ENCODE measurements around the gene EXTL2.

EXTL2 gene

GRCh38 chr1:100896481-100896982 is 1.9 kb upstream of the EXTL2 start (continued):
- TF ChIP-seq SP2 (tag by site-specific recombination; IDR thresholded peaks at IDR 0.05) (peak; percentile 52), ZNF626 (tag by site-specific recombination; IDR thresholded peaks at IDR 0.05) (no peak), SCRT2 (tag by site-specific recombination; IDR thresholded peaks at IDR 0.05) (peak; percentile 82), ZNF658 (tag by site-specific recombination; IDR thresholded peaks at IDR 0.05) (no peak), SETDB1 (IDR thresholded peaks at IDR 0.05; ENCODE audit: insufficient read length, low read length) (no peak), YY2 (tag by site-specific recombination; IDR thresholded peaks at IDR 0.05) (no peak), ZNF561 (tag by site-specific recombination; IDR thresholded peaks at IDR 0.05; ENCODE audit: borderline replicate concordance) (no peak), ZNF223 (tag by site-specific recombination; IDR thresholded peaks at IDR 0.05) (no peak), ZNF26 (tag by site-specific recombination; IDR thresholded peaks at IDR 0.05) (no peak), ZNF140 (tag by site-specific recombination; IDR thresholded peaks at IDR 0.05) (no peak), PRDM2 (tag by site-specific recombination; IDR thresholded peaks at IDR 0.05; ENCODE audit: borderline replicate concordance) (no peak), MZF1 (tag by site-specific recombination; IDR thresholded peaks at IDR 0.05; ENCODE audit: borderline replicate concordance) (no peak), ZBTB20 (tag by site-specific recombination; IDR thresholded peaks at IDR 0.05) (peak; percentile 87)

GRCh38 chr1:100895540-100896480 is 1.2 kb upstream of the EXTL2 start, which contains the start of gene SLC30A7:
Gene SLC30A7 (plus strand): TSS chr1:100896090. CDS start chr1:100896263, 173 bp downstream.
- Histone ChIP-seq H3K4me1 (ENCODE audit: control insufficient read depth, insufficient read depth, low read length) (0 out of 2 replicates have a peak, but pooled peaks cover 2% of the 10 kb centered on the region), H3K4me3 (ENCODE audit: low read depth, low read length) (peak within 1 kb of the TSS; percentile 66), H3K36me3 (ENCODE audit: control insufficient read depth in 2 of 2, insufficient read depth in 1 of 2, low read length in 2 of 2) (peaks cover 15 to 31% of the 10 kb centered on the region in 2 experiments), H3K9me3 (ENCODE audit: control insufficient read depth, insufficient read depth, low read depth, low read length) (no peaks in the 10 kb centered on the region), H3K27ac (ENCODE audit: extremely low read depth, low read depth, low read length) (peak within 1 kb of the TSS; percentile 88)
- ChIA-PET CTCF (interaction anchor here (0.7 to 1.5 kb wide), 2 partner anchors 27 to 392 kb away, joined by 4 to 8 read pairs; no protein-coding TSS in a partner anchor), POLR2A (interaction anchor here (1.0 to 2.3 kb wide), 3 partner anchors 22 to 543 kb away, joined by 3 to 12 read pairs (median 5); partner anchors contain the start of gene CDC14A)
- TF ChIP-seq ZNF473 (tag by site-specific recombination; IDR thresholded peaks at IDR 0.05) (no peak), ZNF335 (tag by site-specific recombination; conservative IDR thresholded peaks at IDR 0.05) (peak; percentile 31), ZBTB6 (tag by site-specific recombination; IDR thresholded peaks at IDR 0.05) (peak; percentile 100), KLF9 (tag by site-specific recombination; IDR thresholded peaks at IDR 0.05; ENCODE audit: low read depth) (peak; percentile 93), ZNF544 (tag by site-specific recombination; IDR thresholded peaks at IDR 0.05) (no peak), ZBTB17 (tag by site-specific recombination; IDR thresholded peaks at IDR 0.05) (peak; percentile 55), KLF16 (tag by site-specific recombination; IDR thresholded peaks at IDR 0.05) (peak; percentile 77), ZNF610 (tag by site-specific recombination; IDR thresholded peaks at IDR 0.05; ENCODE audit: borderline replicate concordance) (peak; percentile 58; the same call in 1 of the 2 replicates), ZFHX2 (tag by site-specific recombination; conservative IDR thresholded peaks at IDR 0.05) (peak; percentile 92), SP2 (tag by site-specific recombination; IDR thresholded peaks at IDR 0.05) (peak; percentile 93), ZNF596 (tag by site-specific recombination; IDR thresholded peaks at IDR 0.05) (no peak), ZNF561 (tag by site-specific recombination; IDR thresholded peaks at IDR 0.05; ENCODE audit: borderline replicate concordance) (peak; percentile 62; the same call in 1 of the 2 replicates), PRDM1 (tag by site-specific recombination; IDR thresholded peaks at IDR 0.05) (peak; percentile 9; the same call in 1 of the 2 replicates)
- TF ChIP-seq, protein P1, sequence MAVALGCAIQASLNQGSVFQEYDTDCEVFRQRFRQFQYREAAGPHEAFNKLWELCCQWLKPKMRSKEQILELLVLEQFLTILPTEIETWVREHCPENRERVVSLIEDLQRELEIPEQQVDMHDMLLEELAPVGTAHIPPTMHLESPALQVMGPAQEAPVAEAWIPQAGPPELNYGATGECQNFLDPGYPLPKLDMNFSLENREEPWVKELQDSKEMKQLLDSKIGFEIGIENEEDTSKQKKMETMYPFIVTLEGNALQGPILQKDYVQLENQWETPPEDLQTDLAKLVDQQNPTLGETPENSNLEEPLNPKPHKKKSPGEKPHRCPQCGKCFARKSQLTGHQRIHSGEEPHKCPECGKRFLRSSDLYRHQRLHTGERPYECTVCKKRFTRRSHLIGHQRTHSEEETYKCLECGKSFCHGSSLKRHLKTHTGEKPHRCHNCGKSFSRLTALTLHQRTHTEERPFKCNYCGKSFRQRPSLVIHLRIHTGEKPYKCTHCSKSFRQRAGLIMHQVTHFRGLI (tag by site-specific recombination; IDR thresholded peaks at IDR 0.05) = peak; percentile 52
